ENCODE data around the gene ACTL8. TPM values are rescaled to one million over a fixed set of nuclear protein-coding genes. Genes with fewer than 3 reads are reported as not detected.

The ACTL8 gene
- total RNA-seq, 1 donor from 2014 or later = not detected

- Mint-ChIP-seq H3K4me3 (ENCODE audit: low read depth) (no peak overlapping the region), H3K4me1 (ENCODE audit: low read depth) (peaks cover 2% of the 10 kb centered on the region), H3K27me3 (peaks cover 15% of the 10 kb centered on the region), H3K36me3 (ENCODE audit: insufficient read depth) (no peaks in the 10 kb centered on the region), H3K9me3 (ENCODE audit: low read depth) (no peaks in the 10 kb centered on the region), H3K27ac (no peak overlapping the region)
- no peak for DNase-seq (ENCODE audit: low spot score, unreplicated experiment)
- TF ChIP-seq CTCF (IDR thresholded peaks at IDR 0.05; ENCODE audit: unreplicated experiment) = no peak
Observed at GRCh38 chr1:17729248-17729647, 25.9 kb upstream of the ACTL8 start.

- no peak overlapping the region for H3K27ac Mint-ChIP-seq
- peaks cover 2% of the 10 kb centered on the region for H3K4me1 Mint-ChIP-seq (ENCODE audit: low read depth)
- no peak for TF ChIP-seq CTCF (IDR thresholded peaks at IDR 0.05; ENCODE audit: unreplicated experiment)
- no peak overlapping the region for H3K4me3 Mint-ChIP-seq (ENCODE audit: low read depth)
- no peaks in the 10 kb centered on the region for H3K36me3 Mint-ChIP-seq (ENCODE audit: insufficient read depth)
- H3K9me3 Mint-ChIP-seq (ENCODE audit: low read depth) = no peaks in the 10 kb centered on the region
- peaks cover 14% of the 10 kb centered on the region for H3K27me3 Mint-ChIP-seq
- no peak for DNase-seq (ENCODE audit: low spot score, unreplicated experiment)
Observed at GRCh38 chr1:17729909-17730308, 25.2 kb upstream of the ACTL8 start.

GRCh38 chr1:17731460-17731859, 23.7 kb upstream of the ACTL8 start:
- no peak overlapping the region for H3K27ac Mint-ChIP-seq
- H3K9me3 Mint-ChIP-seq (ENCODE audit: low read depth) = no peaks in the 10 kb centered on the region
- peaks cover 13% of the 10 kb centered on the region for H3K27me3 Mint-ChIP-seq
- H3K4me1 Mint-ChIP-seq (ENCODE audit: low read depth) = peaks cover 9% of the 10 kb centered on the region
- no peak overlapping the region for H3K4me3 Mint-ChIP-seq (ENCODE audit: low read depth)
- no peak for TF ChIP-seq CTCF (IDR thresholded peaks at IDR 0.05; ENCODE audit: unreplicated experiment)
- no peaks in the 10 kb centered on the region for H3K36me3 Mint-ChIP-seq (ENCODE audit: insufficient read depth)
- DNase-seq (ENCODE audit: low spot score, unreplicated experiment) = no peak

- Mint-ChIP-seq H3K36me3 (ENCODE audit: insufficient read depth) (no peaks in the 10 kb centered on the region), H3K9me3 (ENCODE audit: low read depth) (no peaks in the 10 kb centered on the region), H3K27ac (no peak overlapping the region), H3K4me1 (ENCODE audit: low read depth) (peaks cover 9% of the 10 kb centered on the region), H3K4me3 (ENCODE audit: low read depth) (no peak overlapping the region), H3K27me3 (peaks cover 9% of the 10 kb centered on the region)
- no peak for DNase-seq (ENCODE audit: low spot score, unreplicated experiment)
- TF ChIP-seq CTCF (IDR thresholded peaks at IDR 0.05; ENCODE audit: unreplicated experiment) = no peak
Observed at GRCh38 chr1:17732475-17732874, 22.7 kb upstream of the ACTL8 start.

GRCh38 chr1:17733661-17734060, 21.5 kb upstream of the ACTL8 start:
- no peak overlapping the region for H3K27ac Mint-ChIP-seq
- DNase-seq (ENCODE audit: low spot score, unreplicated experiment) = no peak
- no peak for TF ChIP-seq CTCF (IDR thresholded peaks at IDR 0.05; ENCODE audit: unreplicated experiment)
- H3K4me1 Mint-ChIP-seq (ENCODE audit: low read depth) = peaks cover 9% of the 10 kb centered on the region
- H3K9me3 Mint-ChIP-seq (ENCODE audit: low read depth) = no peaks in the 10 kb centered on the region
- no peak overlapping the region for H3K4me3 Mint-ChIP-seq (ENCODE audit: low read depth)
- H3K36me3 Mint-ChIP-seq (ENCODE audit: insufficient read depth) = no peaks in the 10 kb centered on the region
- H3K27me3 Mint-ChIP-seq = peaks cover 10% of the 10 kb centered on the region

All from progenitor cell of endocrine pancreas (in vitro differentiated cells).